ENCODE results near the gene ADAM19.

DNA sequence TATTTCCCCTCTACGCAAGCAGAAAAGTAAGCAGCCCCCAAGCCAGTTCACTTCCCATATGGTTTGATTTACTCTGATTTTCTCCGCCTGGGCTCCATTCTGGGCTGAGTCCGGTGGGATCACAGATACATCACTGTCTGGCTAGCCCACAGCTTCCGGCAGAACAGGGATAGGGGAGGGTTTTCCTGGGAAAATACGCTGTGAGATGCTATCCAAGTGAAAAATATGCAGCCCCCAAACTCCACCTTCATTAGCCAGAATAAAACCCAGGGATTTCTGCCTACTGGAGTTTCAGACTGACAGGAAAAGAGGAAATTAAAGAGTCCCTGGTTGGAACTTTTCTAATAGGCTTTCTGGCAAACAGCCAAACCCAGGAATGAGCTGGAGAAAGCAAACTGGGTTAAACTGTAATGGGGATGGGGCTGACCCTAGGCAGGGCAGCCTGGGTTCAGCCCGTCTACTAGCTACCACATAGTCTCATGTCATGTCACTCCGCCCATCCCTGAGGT lies 132.5 kb downstream of the ADAM19 start:
- TF ChIP-seq, protein P1, sequence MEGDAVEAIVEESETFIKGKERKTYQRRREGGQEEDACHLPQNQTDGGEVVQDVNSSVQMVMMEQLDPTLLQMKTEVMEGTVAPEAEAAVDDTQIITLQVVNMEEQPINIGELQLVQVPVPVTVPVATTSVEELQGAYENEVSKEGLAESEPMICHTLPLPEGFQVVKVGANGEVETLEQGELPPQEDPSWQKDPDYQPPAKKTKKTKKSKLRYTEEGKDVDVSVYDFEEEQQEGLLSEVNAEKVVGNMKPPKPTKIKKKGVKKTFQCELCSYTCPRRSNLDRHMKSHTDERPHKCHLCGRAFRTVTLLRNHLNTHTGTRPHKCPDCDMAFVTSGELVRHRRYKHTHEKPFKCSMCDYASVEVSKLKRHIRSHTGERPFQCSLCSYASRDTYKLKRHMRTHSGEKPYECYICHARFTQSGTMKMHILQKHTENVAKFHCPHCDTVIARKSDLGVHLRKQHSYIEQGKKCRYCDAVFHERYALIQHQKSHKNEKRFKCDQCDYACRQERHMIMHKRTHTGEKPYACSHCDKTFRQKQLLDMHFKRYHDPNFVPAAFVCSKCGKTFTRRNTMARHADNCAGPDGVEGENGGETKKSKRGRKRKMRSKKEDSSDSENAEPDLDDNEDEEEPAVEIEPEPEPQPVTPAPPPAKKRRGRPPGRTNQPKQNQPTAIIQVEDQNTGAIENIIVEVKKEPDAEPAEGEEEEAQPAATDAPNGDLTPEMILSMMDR (IDR thresholded peaks at IDR 0.05), result no peak
- TF ChIP-seq EZH2 (IDR thresholded peaks at IDR 0.05) (no peak), EZH2phosphoT487 (IDR thresholded peaks at IDR 0.05) (no peak)
